ENCODE results near the gene FIS1.
"Not testable (repeated sequence)": the region's sequence is repeated elsewhere in the genome, so short reads cannot be mapped to it uniquely, and the experiment has no call there.

Gene FIS1

GRCh38 chr7:101244375-101245146 is at the start of gene FIS1:
Gene FIS1 (minus strand): TSS chr7:101245081. CDS start chr7:101245004, 77 bp downstream.
- DNase-seq = peak; percentile 91 to 93

DNA sequence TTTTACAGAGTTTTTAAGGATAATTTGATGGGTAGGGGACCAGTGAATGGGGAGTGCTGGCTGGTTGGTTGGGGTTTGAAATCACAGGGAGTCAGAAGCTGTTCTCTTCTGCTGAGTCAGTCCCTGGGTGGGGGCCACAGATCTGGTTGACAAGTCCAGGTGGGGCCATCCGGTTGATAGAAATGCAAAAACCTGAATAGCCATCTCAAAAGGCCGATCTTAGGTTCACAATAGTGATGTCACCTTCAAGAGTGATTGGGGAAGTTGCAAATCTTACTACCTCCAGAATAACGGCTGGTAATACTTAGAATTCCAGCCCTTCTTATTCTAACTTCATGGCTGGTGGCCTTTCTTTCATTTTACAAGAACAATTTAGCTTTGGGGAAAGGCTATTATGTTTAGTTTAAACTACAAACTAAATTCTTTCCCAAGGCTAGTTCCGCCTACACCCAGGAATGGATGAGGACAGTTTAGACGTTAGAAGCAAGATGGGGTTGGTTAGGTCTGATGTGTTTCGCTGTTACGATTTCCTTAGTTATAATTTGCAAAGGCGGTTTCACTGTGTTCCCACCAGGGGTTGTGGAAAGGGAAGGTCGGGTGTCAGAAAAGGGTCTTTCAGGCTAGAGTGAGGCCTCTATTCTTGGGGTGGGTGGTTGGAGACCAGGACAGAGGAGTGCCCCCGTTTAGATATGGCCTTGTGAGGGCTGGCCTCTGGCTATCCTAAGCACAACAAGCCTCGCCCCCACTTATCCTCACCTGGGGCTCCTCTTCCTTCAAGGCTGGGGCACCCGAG is 49.4 kb upstream of the FIS1 start:
- no peak for DNase-seq

- not testable (repeated sequence) for DNase-seq
Measured at GRCh38 chr7:101293069-101294021, 48.5 kb upstream of the FIS1 start.

DNA sequence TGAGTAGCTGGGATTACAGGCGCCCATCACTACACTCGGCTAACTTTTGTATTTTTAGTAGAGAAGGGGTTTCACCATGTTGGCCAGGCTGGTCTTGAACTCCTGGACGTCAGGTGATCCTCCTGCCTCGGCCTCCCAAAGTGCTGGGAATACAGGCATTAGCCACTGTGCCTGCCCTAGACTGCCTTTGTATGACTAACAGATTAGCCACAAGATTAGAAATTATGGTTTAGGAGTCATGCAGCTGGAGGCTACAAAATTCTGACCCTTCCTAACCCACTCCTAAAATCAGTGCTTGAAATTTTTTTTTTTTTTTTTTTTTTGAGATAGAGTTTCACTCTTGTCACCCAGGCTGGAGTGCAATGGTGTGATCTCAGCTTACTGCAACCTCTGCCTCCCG is 47.7 kb upstream of the FIS1 start:
- DNase-seq = not testable (repeated sequence)

- peak; percentile 46 to 57 for DNase-seq
Measured at GRCh38 chr7:101290186-101291037, 45.5 kb upstream of the FIS1 start.

DNA sequence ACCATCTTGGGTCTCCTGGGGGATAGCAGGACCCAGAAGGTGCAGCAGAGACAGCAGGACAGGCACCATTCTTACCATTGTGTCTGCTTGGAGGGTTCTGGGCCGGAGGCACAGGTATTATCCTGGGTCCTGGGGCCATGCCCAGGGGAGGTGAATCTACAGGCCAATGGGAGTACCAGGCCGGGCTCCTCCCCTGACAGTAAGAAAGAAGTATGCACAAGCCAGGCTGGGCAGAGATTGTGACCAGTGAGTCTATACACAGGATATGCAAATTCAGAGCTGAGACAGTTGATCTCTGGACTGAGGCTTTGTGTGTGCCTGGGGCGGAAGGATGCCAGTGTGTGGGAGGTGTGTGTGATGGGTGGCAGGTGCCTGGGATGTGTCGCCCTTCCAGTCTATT is 44.8 kb upstream of the FIS1 start:
- DNase-seq = not testable (repeated sequence)

DNA sequence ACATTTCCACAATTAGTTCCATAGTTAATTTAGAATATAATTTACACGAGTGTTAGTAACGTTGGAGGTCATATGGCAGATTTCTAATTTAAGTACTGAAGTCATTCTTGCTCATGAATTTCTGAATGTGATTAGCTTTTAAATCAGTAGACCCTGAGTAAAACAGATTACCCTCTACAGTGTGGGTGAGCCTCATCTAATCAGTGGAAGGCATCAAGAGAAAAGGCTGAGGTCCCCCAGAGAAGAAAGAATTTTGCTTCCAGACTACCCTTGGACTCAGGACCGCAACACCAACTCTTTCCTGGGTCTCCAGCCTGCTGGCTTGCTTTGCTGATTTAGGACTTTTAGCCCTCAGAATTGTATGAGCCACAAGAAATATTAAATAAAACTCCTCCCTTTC is 43.6 kb upstream of the FIS1 start:
- DNase-seq = no peak

DNA sequence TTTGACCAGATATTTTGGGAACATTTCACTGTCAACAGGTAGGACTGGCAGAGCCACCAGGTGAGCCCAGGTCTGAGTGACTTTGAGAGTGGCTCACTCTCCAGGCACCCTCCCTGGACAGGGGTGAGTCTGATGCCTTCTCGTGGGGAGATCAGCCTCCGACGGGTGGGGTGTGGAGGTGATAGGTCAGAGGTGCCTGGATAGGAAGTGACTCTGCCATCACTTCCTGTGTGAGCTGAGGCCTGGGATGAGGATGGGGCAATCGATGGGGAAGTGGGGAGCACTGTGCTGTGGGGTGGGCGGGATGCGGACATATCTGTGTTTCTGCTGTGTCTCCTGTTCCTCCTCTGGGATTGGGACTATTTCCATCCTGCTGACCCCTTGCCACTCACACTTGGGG is 42.2 kb upstream of the FIS1 start:
- no peak for DNase-seq

DNA sequence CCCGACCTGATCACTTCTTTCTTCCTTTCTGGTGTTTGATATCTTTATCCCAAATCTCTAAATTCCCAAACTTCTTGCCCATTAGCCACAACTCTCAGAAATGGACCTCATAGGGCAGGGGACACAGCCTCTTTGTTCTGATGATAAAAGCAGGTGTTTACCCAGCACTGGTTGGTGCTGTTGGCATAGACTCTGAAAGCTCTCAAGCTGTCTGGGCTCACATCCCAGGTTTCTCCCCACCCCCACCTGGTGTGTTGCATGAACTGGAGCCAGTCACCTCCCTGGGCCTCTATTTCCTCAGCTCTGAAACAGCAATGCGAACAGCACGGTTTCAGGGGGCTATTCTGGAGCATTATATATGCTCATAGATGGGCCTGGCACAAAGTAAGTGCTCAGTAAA is 41.0 kb upstream of the FIS1 start:
- not testable (repeated sequence) for DNase-seq

DNA sequence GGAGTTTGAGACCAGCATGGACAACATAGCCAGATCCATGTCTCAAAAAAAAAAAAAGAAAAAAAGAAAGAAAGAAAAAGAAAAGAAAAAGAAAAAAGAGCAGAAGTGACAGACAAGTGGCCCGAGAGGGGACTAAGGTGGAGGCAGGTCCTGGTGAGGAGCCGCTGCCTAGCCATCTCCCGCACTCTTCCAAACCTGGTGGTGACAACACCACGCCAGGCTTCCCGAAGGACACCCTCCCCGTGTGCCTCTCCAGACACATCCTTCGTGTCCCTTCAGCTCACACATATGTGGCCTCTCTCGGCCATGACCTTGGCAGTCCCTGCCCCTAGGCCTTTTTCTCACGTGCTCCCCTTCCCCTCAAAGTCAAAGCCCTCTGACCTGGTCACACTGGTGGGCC is 40.3 kb upstream of the FIS1 start:
- DNase-seq = no peak

DNA sequence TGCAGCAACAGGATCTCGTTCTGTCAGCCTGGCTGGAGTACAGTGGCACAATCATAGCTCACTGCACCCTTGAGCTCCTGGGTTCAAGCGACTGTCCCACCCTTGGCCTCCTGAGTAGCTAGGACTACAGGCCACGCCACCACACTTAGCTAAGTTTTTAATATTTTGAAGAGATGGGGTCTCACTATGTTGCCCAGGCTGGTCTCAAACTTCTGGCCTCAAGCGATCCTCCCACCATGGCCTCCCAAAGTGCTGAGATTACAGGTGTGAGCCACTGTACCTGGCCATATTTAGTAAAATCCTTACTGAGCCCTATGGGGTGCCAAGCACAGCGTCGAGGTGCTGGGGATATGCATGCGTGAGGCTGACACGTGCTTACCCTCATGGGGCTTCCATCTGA is 36.0 kb upstream of the FIS1 start:
- DNase-seq = not testable (repeated sequence)

DNA sequence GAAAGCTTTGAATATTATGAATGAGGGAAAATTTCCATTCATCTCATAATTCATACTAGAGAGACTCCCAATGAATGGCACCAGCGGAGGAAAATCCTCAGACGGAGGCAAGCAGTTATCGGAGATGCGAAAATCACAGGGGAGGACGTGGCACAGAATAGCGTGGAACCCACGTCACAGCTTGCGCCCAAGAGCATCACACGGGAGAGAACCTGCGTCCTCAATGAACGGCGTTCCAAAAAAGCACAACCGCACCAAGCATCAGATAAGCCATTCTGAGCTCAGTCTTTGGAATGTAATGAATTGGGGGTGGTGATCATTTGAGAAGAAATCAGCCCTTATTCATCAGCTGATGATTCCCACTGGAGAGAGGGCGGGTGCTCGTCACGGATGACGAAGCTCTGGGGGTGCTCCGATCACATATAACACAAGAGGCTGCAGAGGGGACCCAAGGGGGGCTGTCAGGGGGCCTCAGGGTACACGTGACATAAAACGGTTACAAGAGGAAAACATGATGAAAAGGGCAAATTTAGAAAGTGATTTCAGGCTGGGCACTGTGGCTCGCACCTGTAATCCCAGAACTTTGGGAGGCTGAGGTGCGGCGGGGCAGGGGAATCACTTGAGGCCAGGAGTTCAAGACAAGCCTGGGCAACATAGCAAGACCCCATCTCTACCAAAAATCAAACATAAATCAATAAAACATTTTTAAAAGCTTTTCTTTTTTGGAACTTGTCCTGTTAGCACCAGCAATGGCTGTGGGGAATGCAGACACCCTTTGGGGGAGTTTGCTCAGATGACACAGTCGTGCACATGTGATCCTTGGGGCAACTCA is 33.8 kb upstream of the FIS1 start:
- DNase-seq = no peak

DNA sequence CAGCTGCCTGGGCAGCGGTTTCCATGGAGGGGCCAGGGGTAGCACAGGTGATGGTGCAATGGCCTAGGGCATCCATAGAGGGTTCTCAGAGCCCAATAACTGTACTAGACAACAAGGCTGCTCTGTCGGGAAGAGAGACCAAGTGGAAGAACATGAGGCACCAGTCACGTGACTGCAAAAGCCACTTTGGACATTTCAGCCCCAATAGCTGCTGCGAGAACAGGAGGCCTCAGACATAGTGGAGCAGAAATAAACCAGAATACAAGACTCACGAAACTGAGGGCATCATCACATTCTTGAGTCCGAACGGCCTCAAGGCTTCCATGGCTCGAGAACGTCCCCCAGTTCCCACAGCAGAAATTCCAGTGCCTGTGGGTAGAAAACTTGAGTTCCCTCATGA is 32.3 kb upstream of the FIS1 start:
- DNase-seq = no peak

DNA sequence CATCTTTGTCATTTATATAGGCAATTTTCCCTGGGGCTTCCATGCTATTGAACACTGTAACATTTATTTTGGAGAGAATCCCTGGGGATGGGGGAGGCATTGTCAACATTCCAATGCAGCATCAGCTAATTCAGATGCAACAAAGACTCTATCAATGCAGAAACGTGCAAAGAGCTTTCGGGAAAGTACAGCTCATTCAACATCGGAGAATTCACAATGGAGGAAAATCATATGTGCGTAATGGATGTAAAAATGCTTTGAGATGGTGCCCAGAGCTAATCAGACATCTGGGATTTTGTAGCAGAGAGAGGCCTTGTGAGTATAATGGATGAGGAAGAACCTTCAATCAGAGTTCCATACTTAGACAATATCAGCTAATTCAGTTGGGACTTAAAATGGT is 28.3 kb upstream of the FIS1 start:
- DNase-seq = no peak

- DNase-seq = no peak
Measured at GRCh38 chr7:101271021-101271420, 26.1 kb upstream of the FIS1 start.

- no peak for DNase-seq
Measured at GRCh38 chr7:101269664-101270063, 24.8 kb upstream of the FIS1 start.

- no peak for DNase-seq
Measured at GRCh38 chr7:101265622-101266516, 21.0 kb upstream of the FIS1 start.

GRCh38 chr7:101264102-101264706 is 19.3 kb upstream of the FIS1 start:
- DNase-seq = not testable (repeated sequence)

- DNase-seq = no peak
Measured at GRCh38 chr7:101258243-101258731, 13.4 kb upstream of the FIS1 start.

Data from CD4-positive, alpha-beta T cell treated with Interleukin-1 beta for 1 hour (primary cell).